Raji (cell line): ENCODE data around the gene CCDC120.

Experiments used
- POLR2A ChIP-seq: IDR thresholded peaks from 2 replicates; pipeline ENCODE4 v1.6.1; 2011; ENCODE audit warnings: low read depth, low read length, control low read depth; ENCODE audit not compliant: insufficient read depth

The CCDC120 gene

GRCh38 chrX:49106296-49106695 lies 47.5 kb downstream of the CCDC120 start:
- no peak for TF ChIP-seq POLR2A

GRCh38 chrX:49106930-49107329 lies 48.1 kb downstream of the CCDC120 start:
- no peak for TF ChIP-seq POLR2A

- no peak for TF ChIP-seq POLR2A
Measured at GRCh38 chrX:49108641-49109040, 49.8 kb downstream of the CCDC120 start.

GRCh38 chrX:49110417-49110816 lies 51.6 kb downstream of the CCDC120 start:
- TF ChIP-seq POLR2A: no peak

- TF ChIP-seq POLR2A: no peak
Measured at GRCh38 chrX:49111791-49112190, 53.0 kb downstream of the CCDC120 start.

GRCh38 chrX:49116076-49116475 lies 57.3 kb downstream of the CCDC120 start:
- no peak for TF ChIP-seq POLR2A

GRCh38 chrX:49116716-49117115 lies 57.9 kb downstream of the CCDC120 start:
- no peak for TF ChIP-seq POLR2A

- TF ChIP-seq POLR2A: no peak
Measured at GRCh38 chrX:49117581-49117980, 58.8 kb downstream of the CCDC120 start.
